Heart left ventricle (tissue), 16 donors: ENCODE results near the gene SCYL1. TPM values are rescaled to one million over a fixed set of nuclear protein-coding genes. Genes with fewer than 3 reads are reported as not detected.

Source experiments
- ATAC-seq, 4 donors: fragments of 200-7000 bp; cut with Tn5 transposase; one replicate each; pipeline ENCODE4 v1.9.1; 2020 to 2022; ENCODE audit warnings: moderate library complexity in 4 of 4, mild to moderate bottlenecking in 3 of 4, moderate number of reproducible peaks in 1 of 4
- DNase-seq, 5 donors: peaks; one replicate each; pipeline ENCODE4 v3.0.0-alpha.2; 2020
- H3K27ac ChIP-seq, 12 donors: fragments of 200-600 bp; sonication (generic) in 4 of 12; one replicate each; pipeline versions ENCODE4 v1.5.0 to v1.8.0; 2016 to 2022; ENCODE audit warnings: mild to moderate bottlenecking in 2 of 12
- H3K27me3 ChIP-seq, 9 donors: fragments of 200-600 bp; sonication (generic) in 2 of 9; one replicate each; pipeline versions ENCODE4 v1.5.1 to v1.8.0; 2016 to 2022; ENCODE audit warnings: mild to moderate bottlenecking in 3 of 9
- H3K36me3 ChIP-seq, 9 donors: fragments of 200-600 bp; sonication (generic) in 2 of 9; one replicate each; pipeline versions ENCODE4 v1.5.0 to v1.8.0; 2018 to 2022; ENCODE audit warnings: mild to moderate bottlenecking in 2 of 9
- H3K4me1 ChIP-seq, 12 donors: fragments of 200-600 bp; sonication (generic) in 4 of 12; one replicate each; pipeline versions ENCODE4 v1.5.0 to v1.8.0; 2016 to 2022; ENCODE audit warnings: mild to moderate bottlenecking in 3 of 12
- H3K4me3 ChIP-seq, 12 donors: fragments of 200-600 bp; sonication (generic) in 4 of 12; one replicate each; pipeline versions ENCODE4 v1.5.0 to v1.8.0; 2017 to 2022; ENCODE audit warnings: mild to moderate bottlenecking in 9 of 12, moderate library complexity in 4 of 12
- H3K9me3 ChIP-seq, 12 donors: fragments of 200-600 bp; sonication (generic) in 4 of 12; one replicate each; pipeline versions ENCODE4 v1.5.0 to v1.8.0; 2016 to 2022; ENCODE audit warnings: mild to moderate bottlenecking in 1 of 12
- CTCF ChIP-seq, 12 donors: fragments of 200-600 bp; sonication (generic) in 4 of 12; IDR thresholded peaks; one replicate each; pipeline versions ENCODE4 v1.5.0 to v1.8.0; 2018 to 2022; ENCODE audit warnings: antibody characterized with exemption in 12 of 12, mild to moderate bottlenecking in 5 of 12
- POLR2A ChIP-seq, 2 donors: fragments of 450-650 bp; IDR thresholded peaks; one replicate each; pipeline ENCODE4 v1.6.1; 2017; ENCODE audit warnings: antibody characterized with exemption in 2 of 2, mild to moderate bottlenecking in 2 of 2, moderate library complexity in 2 of 2
- WGBS, 4 donors: extraction: QIAGEN DNeasy Blood & Tissue Kit in 2 of 4; methylation state at CpG; one replicate each; pipeline versions ENCODE4 v1.1.5 to v1.1.7; 2013 to 2018; 5-methylcytosine and 5-hydroxymethylcytosine counted together
- intact Hi-C, 10 donors: fragments of 100-400 bp; cut with DNase I; formaldehyde crosslinking; loops; one replicate each; pipeline versions ENCODE4 v1.11.1 to v1.14.2; 2022
- polyA plus RNA-seq, 2 donors: library from polyadenylated mRNA; stranded (reverse); fragments of 200-250 nt; gene quantifications; one replicate each; pipeline ENCODE4 v1.2.3, GENCODE V29; 2013
- total RNA-seq, 9 donors: library from RNA; depleted of rRNA in 2 of 9; stranded (reverse); fragments of >200 nt in 2 of 9; fragmentation: NEBNext Ultra II Directional in 3 of 9; extraction: Animal tissue kit (Norgen Biotek cat#: 25700) in 3 of 9; gene quantifications; one replicate each; pipeline versions ENCODE4 v1.1.0 to v1.2.4, GENCODE V29; 2016 to 2023
- donor health status: ischemic (EF 13 %, LVEDD 7.1; RV severe dilation, severe dysfunction).
- donor health status: healthy with polysubstance abuse.
- donor health status: DM: no; HTN: yes; CAD: no.
- donor health status: DM: no; HTN: no; CAD: no.
- donor health status: ischemic (EF 25% LVEDD 6.9; RV normal size, moderate dysfunction).
- donor health status: ischemic (EF 25% LVEDD 5.7; RV mildly dilated, moderate dysfunction).
- donor health status: healthy.
- donor health status: DM: yes; HTN: yes; CAD: no.
- donor health status: ischemic (EF 35%, LVEDD 5.7; RV mildly dilated, moderate dysfunction).
- donor health status: nonischemic (EF 11% LVEDD 7.7; RV severe dilation, severe dysfunction).
- donor health status: DM: yes; HTN: yes; CAD: no.
- donor health status: PGD.
- donor health status: ischemic (EF 29% LVEDD 5.4; RV normal size, mild dysfunction).
- donor health status: nonischemic (EF 23%, LVEDD 6.1; RV moderate dilation, normal function).

The SCYL1 gene
- total and polyA plus RNA-seq, 11 donors, result 51.6 to 135 (median 64.2) TPM

- 89 to 97% (median 94%) methylated on average over 8 of the region's 8 CpGs for WGBS, 4 donors
- TF ChIP-seq CTCF (IDR thresholded peaks at IDR 0.05) (no peak), POLR2A (IDR thresholded peaks at IDR 0.05) (no peak)
- no peaks in the 10 kb centered on the region for H3K9me3 ChIP-seq
- ATAC-seq, result no peak
- intact Hi-C loops, result no loop called here
- no peaks in the 10 kb centered on the region for H3K27me3 ChIP-seq
- DNase-seq, result no peak
- peaks cover 0 to 67% (median 45%) of the 10 kb centered on the region in 9 donors for H3K36me3 ChIP-seq
- peak overlapping the region in 1 of 12 donors; percentile 48 for H3K27ac ChIP-seq
- H3K4me3 ChIP-seq, result no peak overlapping the region
- H3K4me1 ChIP-seq, result peaks cover 3 to 45% (median 25%) of the 10 kb centered on the region in 12 donors
Measured at GRCh38 chr11:65580756-65581155, 55.9 kb downstream of the SCYL1 start.

- H3K9me3 ChIP-seq, result no peaks in the 10 kb centered on the region
- no peak for ATAC-seq
Measured at GRCh38 chr11:65581928-65582327, 57.0 kb downstream of the SCYL1 start.

GRCh38 chr11:65583589-65583988 is 58.7 kb downstream of the SCYL1 start:
- no peak for DNase-seq
- H3K4me1 ChIP-seq, result peaks cover 6 to 44% (median 33%) of the 10 kb centered on the region in 12 donors
- WGBS, 4 donors, result 84 to 92% (median 90%) methylated on average over 5 to 10 of the region's 10 CpGs

More at GRCh38 chr11:65581928-65582327, 57.0 kb downstream of the SCYL1 start:
- TF ChIP-seq POLR2A (IDR thresholded peaks at IDR 0.05) (no peak), CTCF (IDR thresholded peaks at IDR 0.05) (no peak)
- H3K27ac ChIP-seq, result peak overlapping the region in 2 of 12 donors; percentile 9 to 47
- peaks cover 0 to 74% (median 50%) of the 10 kb centered on the region in 9 donors for H3K36me3 ChIP-seq
- H3K27me3 ChIP-seq, result no peaks in the 10 kb centered on the region
- no peak overlapping the region for H3K4me3 ChIP-seq
- intact Hi-C loops, result no loop called here
- WGBS, 4 donors, result 76 to 88% (median 85%) methylated on average over 3 of the region's 3 CpGs
- H3K4me1 ChIP-seq, result peaks cover 3 to 44% (median 33%) of the 10 kb centered on the region in 12 donors
- no peak for DNase-seq

GRCh38 chr11:65584106-65584505 is 59.2 kb downstream of the SCYL1 start:
- WGBS, 4 donors, result 87 to 94% (median 92%) methylated on average over 8 of the region's 8 CpGs

More at GRCh38 chr11:65583589-65583988, 58.7 kb downstream of the SCYL1 start:
- no peak for TF ChIP-seq CTCF (IDR thresholded peaks at IDR 0.05)
- Histone ChIP-seq H3K9me3 (no peaks in the 10 kb centered on the region), H3K36me3 (peaks cover 0 to 70% (median 50%) of the 10 kb centered on the region in 9 donors), H3K27ac (peak overlapping the region in 1 of 12 donors; percentile 24), H3K27me3 (no peaks in the 10 kb centered on the region), H3K4me3 (no peak overlapping the region)
- intact Hi-C loops, result no loop called here
- no peak for ATAC-seq

More at GRCh38 chr11:65584106-65584505, 59.2 kb downstream of the SCYL1 start:
- Histone ChIP-seq H3K4me1 (peaks cover 6 to 45% (median 36%) of the 10 kb centered on the region in 12 donors), H3K4me3 (no peak overlapping the region), H3K9me3 (no peaks in the 10 kb centered on the region), H3K36me3 (peaks cover 0 to 73% (median 50%) of the 10 kb centered on the region in 9 donors), H3K27ac (peak overlapping the region in 1 of 12 donors; percentile 24), H3K27me3 (no peaks in the 10 kb centered on the region)
- no peak for ATAC-seq
- intact Hi-C loops, result no loop called here
- DNase-seq, result no peak
- no peak for TF ChIP-seq POLR2A (IDR thresholded peaks at IDR 0.05)
